GM23338 (cell line): Measurements from ENCODE around the gene SORCS2.

Experiments used
- CTCF ChIP-seq, 2 experiments: fragments of 200-600 bp in 1 of 2; sonication (generic) in 1 of 2; conservative IDR thresholded peaks; 2 replicates each; pipeline versions ENCODE4 v1.5.1 to v1.6.1; 2016 to 2017; ENCODE audit warnings: antibody characterized with exemption in 2 of 2, low read depth in 2 of 2, mild to moderate bottlenecking in 2 of 2, moderate library complexity in 1 of 2
- EZH2 ChIP-seq: fragments of 200-600 bp; sonication (generic); IDR thresholded peaks from one replicate; pipeline ENCODE4 v1.8.0; 2017; ENCODE audit warnings: antibody characterized with exemption, mild to moderate bottlenecking, low read depth; ENCODE audit not compliant: unreplicated experiment
- POLR2AphosphoS5 ChIP-seq: IDR thresholded peaks from 2 replicates; pipeline ENCODE4 v1.6.1; 2016; ENCODE audit warnings: antibody characterized with exemption, low read depth

GRCh38 chr4:7382634-7383014, 190.3 kb downstream of the SORCS2 start:
- no peak for TF ChIP-seq CTCF (conservative IDR thresholded peaks at IDR 0.05; ENCODE audit: low read depth in 2 of 2)
- no peak for TF ChIP-seq POLR2AphosphoS5
- no peak for TF ChIP-seq EZH2
